Measurements from ENCODE around the gene DPY19L3.

DNA sequence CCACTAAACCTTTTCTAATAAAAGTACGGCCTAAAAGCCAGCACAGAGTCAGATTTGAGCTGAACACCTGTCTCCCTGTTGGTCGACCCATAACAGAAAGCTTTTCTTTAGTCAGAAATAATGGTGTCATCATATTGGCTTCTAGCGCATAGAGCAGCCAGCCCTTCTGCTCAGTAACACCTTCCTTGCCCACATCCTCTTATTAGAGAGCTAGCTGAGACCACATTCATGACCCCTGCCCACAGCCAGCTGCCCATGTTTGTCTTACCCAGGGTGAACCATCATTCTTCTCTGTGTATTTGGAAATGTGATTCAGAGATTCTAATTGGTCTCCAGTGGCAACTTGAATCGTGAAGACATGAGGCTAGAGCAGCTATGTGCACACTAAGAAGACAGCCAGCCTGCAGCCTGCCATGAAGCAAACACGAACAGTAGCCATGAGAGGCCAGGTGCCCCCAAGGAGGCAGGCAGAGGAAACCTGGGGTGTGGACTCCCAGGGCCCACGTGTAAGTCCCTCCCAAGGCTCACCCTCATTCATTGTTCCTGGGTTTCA is 93.2 kb downstream of the DPY19L3 start:
- TF ChIP-seq, protein P1, sequence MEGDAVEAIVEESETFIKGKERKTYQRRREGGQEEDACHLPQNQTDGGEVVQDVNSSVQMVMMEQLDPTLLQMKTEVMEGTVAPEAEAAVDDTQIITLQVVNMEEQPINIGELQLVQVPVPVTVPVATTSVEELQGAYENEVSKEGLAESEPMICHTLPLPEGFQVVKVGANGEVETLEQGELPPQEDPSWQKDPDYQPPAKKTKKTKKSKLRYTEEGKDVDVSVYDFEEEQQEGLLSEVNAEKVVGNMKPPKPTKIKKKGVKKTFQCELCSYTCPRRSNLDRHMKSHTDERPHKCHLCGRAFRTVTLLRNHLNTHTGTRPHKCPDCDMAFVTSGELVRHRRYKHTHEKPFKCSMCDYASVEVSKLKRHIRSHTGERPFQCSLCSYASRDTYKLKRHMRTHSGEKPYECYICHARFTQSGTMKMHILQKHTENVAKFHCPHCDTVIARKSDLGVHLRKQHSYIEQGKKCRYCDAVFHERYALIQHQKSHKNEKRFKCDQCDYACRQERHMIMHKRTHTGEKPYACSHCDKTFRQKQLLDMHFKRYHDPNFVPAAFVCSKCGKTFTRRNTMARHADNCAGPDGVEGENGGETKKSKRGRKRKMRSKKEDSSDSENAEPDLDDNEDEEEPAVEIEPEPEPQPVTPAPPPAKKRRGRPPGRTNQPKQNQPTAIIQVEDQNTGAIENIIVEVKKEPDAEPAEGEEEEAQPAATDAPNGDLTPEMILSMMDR (IDR thresholded peaks at IDR 0.05), result no peak
- no peak for TF ChIP-seq POLR2A (IDR thresholded peaks at IDR 0.05)

All from thyroid gland (tissue), 4 donors.